Brain microvascular endothelial cell (primary cell): Measurements from ENCODE around the gene TEX2.

Experiments used
- DNase-seq: peaks from one replicate; pipeline ENCODE4 v3.0.0-alpha.2; 2020
- H3K27ac ChIP-seq: fragments of 250-450 bp; sonication (Bioruptor Pico); 2 replicates; pipeline ENCODE4 v1.5.1; 2020; ENCODE audit warnings: mild to moderate bottlenecking, moderate library complexity
- H3K27me3 ChIP-seq: fragments of 250-450 bp; sonication (Bioruptor Pico); replicated peaks from 2 replicates; pipeline ENCODE4 v1.5.1; 2020; ENCODE audit warnings: mild to moderate bottlenecking
- H3K36me3 ChIP-seq: fragments of 250-450 bp; sonication (Bioruptor Pico); replicated peaks from 2 replicates; pipeline ENCODE4 v1.5.1; 2020; ENCODE audit warnings: mild to moderate bottlenecking
- H3K4me3 ChIP-seq: 2 replicates; pipeline ENCODE4 v1.5.1; 2011; ENCODE audit warnings: low read depth, mild to moderate bottlenecking, control low read depth, low read length, moderate library complexity
- in situ Hi-C: cut with HindIII; loops from 2 replicates; pipeline ENCODE4 v1.10.0; 2017; ENCODE audit warnings: low sequenced_read_pairs, low pct_ligation_motif_present
- TF ChIP-seq, protein P1 (sequence below): IDR thresholded peaks from 2 replicates; pipeline ENCODE4 v1.5.1; 2011; ENCODE audit warnings: low read depth, mild to moderate bottlenecking, moderate library complexity, low read length, control low read depth, inconsistent platforms; ENCODE audit errors: missing control alignments

Gene TEX2

DNA sequence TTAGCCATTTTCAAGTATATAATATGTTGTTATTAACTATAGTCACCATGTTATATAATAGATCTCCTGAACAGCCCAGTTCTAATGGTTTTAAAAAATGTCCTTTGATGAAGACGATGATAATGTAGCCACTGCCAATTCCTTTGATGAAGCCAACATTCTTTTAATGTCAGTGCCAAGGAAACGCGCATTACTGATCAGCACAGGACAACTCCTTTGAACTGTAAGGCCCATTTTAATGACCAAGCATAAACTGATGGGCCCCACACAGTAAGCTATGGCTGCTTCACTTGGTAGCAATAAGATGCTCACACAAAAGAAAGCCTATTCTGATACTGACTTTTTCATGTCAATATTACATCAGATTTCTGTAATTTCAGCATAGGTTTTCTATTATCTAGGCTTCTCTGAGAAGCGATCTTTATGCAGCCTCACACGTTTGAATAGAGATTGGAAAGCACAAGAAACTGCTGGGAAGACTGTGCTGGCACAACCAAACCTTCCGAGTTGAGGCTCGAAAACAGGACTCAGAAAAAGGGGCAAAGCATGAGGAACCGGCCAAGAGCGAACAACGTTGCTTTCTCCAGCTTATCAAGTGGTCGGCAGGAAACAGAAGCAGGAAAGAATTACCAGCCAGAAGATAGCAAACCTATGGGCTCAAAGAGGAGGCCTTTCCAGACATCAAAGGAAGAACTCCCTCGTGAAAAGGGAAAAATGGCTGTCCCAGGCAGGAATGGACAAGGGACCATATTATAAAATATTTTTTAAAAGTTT lies 152.5 kb downstream of the TEX2 start:
- no peaks in the 10 kb centered on the region for H3K27me3 ChIP-seq
- no peak overlapping the region for H3K27ac ChIP-seq
- no peak for DNase-seq
- no peak overlapping the region for H3K4me3 ChIP-seq
- H3K36me3 ChIP-seq: no peaks in the 10 kb centered on the region
- in situ Hi-C loops: no loop called here
- TF ChIP-seq, protein P1, sequence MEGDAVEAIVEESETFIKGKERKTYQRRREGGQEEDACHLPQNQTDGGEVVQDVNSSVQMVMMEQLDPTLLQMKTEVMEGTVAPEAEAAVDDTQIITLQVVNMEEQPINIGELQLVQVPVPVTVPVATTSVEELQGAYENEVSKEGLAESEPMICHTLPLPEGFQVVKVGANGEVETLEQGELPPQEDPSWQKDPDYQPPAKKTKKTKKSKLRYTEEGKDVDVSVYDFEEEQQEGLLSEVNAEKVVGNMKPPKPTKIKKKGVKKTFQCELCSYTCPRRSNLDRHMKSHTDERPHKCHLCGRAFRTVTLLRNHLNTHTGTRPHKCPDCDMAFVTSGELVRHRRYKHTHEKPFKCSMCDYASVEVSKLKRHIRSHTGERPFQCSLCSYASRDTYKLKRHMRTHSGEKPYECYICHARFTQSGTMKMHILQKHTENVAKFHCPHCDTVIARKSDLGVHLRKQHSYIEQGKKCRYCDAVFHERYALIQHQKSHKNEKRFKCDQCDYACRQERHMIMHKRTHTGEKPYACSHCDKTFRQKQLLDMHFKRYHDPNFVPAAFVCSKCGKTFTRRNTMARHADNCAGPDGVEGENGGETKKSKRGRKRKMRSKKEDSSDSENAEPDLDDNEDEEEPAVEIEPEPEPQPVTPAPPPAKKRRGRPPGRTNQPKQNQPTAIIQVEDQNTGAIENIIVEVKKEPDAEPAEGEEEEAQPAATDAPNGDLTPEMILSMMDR: no peak

DNA sequence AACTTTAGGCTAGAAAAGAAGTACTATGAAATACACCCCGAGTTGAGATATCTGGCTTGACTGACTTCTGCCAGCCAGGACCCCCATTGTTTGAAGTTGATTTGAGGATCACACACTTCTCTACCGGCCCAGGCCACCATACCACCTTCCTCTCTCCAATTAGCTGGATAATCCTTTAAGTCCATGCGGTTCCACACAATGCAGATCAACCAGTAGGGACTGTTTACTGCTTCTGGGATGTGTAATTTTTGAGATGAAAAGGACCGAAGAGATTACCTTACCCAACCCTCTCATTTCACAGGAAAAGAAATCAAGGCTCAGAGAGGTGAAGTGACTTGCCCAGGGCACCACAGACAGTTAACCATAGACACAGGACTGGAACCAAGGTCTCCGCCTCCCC lies 153.7 kb downstream of the TEX2 start:
- no peak for DNase-seq
- TF ChIP-seq, protein P1: no peak
- H3K36me3 ChIP-seq: no peaks in the 10 kb centered on the region
- H3K27me3 ChIP-seq: no peaks in the 10 kb centered on the region
- H3K27ac ChIP-seq: no peak overlapping the region
- H3K4me3 ChIP-seq: no peak overlapping the region
- in situ Hi-C loops: no loop called here

DNA sequence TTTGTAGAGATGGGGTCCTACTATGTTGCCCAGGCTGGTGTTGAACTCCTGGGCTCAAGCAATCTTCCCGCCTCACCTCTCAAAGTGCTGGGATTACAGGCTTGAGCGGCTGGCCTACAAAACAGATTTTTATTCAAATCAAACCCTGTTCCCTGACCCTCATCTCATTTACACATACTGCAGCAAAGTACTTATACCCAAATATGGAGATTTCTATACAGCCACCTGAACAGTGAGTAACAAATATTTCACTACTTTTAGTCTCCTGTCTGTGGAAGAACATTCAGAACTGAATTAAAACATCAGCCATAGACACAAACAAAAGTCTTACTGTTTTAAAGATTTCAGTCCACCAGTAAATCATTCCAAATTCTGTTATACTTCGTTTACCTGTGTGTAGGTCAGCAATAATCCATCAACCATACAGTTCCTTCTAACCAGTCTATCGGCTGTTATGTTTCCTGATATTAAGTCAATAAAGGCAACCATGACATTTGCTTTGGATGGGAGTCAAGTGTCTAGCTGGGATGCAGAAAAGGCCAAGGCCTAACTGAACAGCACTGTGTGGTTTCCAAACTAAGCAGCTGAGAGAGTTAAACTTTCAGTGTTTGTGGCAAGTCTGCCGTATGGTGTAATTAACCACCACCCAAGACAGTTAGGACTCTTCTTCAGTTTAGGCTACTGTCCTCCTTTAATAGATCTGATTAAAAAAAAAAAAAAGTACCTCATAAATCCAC lies 155.4 kb downstream of the TEX2 start:
- H3K27ac ChIP-seq: no peak overlapping the region
- TF ChIP-seq, protein P1: no peak
- no peak for DNase-seq
- H3K27me3 ChIP-seq: no peaks in the 10 kb centered on the region
- in situ Hi-C loops: no loop called here
- no peak overlapping the region for H3K4me3 ChIP-seq
- H3K36me3 ChIP-seq: no peaks in the 10 kb centered on the region

DNA sequence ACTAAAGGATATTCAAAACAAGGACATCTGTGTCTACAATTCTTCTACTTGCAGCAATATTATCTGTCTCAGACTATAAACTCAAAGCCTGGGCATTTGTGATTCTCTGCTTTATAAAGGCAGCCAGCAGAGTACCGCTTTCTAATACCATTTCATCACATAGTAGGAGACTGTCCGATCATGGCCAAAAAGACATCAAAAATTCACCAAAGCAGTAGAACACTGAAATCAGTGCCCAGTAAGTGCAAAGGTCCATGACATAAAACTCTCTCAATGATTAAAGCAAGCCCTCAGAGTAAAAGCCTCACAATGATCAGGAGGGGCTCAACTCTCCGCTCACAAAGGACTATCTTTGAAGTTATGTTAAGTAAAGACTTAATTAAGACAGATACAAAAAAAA lies 156.1 kb downstream of the TEX2 start:
- H3K36me3 ChIP-seq: no peaks in the 10 kb centered on the region
- no peak overlapping the region for H3K27ac ChIP-seq
- in situ Hi-C loops: no loop called here
- TF ChIP-seq, protein P1: no peak
- H3K27me3 ChIP-seq: no peaks in the 10 kb centered on the region
- DNase-seq: no peak
- H3K4me3 ChIP-seq: no peak overlapping the region

DNA sequence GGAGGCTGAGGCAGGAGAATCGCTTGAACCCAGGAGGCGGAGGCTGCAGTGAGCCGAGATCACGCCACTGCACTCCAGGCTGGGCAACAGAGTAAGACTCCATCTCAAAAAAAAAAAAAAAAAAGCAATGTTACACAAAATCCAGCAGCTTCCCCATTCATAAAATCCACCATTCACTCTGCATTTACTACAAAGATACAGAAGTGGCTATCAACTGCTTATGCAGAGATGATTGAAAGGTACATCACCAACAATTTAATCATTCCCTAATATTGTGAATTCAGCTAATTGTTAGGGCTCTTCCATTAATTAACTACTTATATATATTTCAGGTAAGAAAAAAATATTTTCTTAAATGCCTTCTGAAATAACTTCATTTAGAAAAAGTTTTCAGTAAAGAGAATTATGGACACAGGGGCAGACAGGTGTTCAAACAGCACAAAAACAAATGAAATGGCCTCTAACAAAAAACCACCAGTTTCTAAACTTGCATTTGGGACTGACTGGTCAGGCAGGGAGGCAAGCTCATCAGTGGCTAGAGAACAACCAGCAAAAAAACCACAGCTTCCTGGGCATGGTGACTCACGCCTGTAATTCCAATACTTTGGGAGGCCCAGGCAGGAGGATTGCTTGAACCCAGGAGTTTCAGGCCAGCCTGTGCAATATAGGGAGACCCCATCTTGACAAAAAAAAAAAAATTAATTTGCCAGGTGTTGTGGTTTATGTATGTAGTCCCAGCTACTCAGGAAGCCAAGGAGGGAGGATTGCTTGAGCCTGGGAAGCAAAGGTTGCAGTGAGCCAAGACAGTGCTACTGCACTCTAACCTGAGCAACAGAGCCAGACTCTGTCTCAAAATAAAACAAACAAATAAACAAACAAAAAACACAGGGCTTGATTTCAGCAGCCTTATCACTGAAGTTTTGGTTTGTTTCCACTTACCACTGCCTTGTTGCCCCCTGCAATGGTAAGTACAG lies 159.4 kb downstream of the TEX2 start:
- H3K36me3 ChIP-seq: no peaks in the 10 kb centered on the region
- H3K4me3 ChIP-seq: no peak overlapping the region
- no peak overlapping the region for H3K27ac ChIP-seq
- no peaks in the 10 kb centered on the region for H3K27me3 ChIP-seq
- in situ Hi-C loops: no loop called here
- peak; percentile 66 for DNase-seq
- TF ChIP-seq, protein P1: no peak
